Cardiac septum (tissue), 1 donor: ENCODE results near the gene KCNK16. TPM values are rescaled to one million over a fixed set of nuclear protein-coding genes. Genes with fewer than 3 reads are reported as not detected.

Experiments used
- total RNA-seq: library from RNA; stranded (reverse); fragmentation: NEBNext Ultra II Directional; extraction: Animal tissue kit (Norgen Biotek cat#: 25700); gene quantifications from one replicate; pipeline ENCODE4 v1.2.1, GENCODE V29; 2021
- donor health status: DM: no; HTN: no; CAD: no.

The KCNK16 gene
- total RNA-seq, 1 donor from 2014 or later, result not detected

Other genes starting within 250 kb of the KCNK16 start
- 6.7 TPM for gene SAYSD1, start 207.5 kb downstream of the KCNK16 start, total RNA-seq
- gene KCNK5, start 93.2 kb downstream of the KCNK16 start, total RNA-seq, result 0.19 TPM
- gene KCNK17, start 8.3 kb downstream of the KCNK16 start, total RNA-seq, result 0.38 TPM